Measurements from ENCODE around the gene BCL6B.
A peak's percentile ranks its signal among the peaks of the same experiment; 100 is the strongest.

Gene BCL6B

DNA sequence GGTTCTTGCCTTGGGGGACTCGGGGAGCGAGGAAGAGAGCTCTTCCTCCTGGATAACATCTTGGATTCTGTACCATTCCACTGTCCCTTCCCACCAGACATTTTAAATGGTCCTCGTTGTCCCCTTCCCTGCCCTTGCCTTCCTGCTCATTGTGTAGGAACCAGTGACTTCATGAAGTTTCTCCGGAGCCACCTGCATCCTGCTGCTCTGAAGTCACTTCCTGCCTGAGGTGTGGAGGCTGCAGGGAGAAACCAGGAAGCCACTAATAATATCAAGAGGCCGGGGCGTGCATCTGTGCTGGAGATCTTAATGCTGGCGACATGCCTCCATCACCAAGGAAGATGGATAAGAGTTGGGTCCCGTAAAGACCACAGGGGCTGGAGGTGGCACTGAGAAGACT lies 6.8 kb downstream of the BCL6B start:
- Histone ChIP-seq H3K4me3 (ENCODE audit: low read depth, low read length) (no peak overlapping the region), H3K36me3 (ENCODE audit: insufficient read depth, low read length) (no peaks in the 10 kb centered on the region), H3K27me3 (ENCODE audit: insufficient read depth, low read length) (no peaks in the 10 kb centered on the region), H3K27ac (ENCODE audit: low read depth, low read length) (no peak overlapping the region), H3K79me2 (ENCODE audit: control insufficient read depth, insufficient read depth, low read length, unreplicated experiment) (no peaks in the 10 kb centered on the region), H3K4me1 (ENCODE audit: control insufficient read depth, insufficient read depth, low read length, unreplicated experiment) (no peaks in the 10 kb centered on the region), H2AFZ (ENCODE audit: low read length, unreplicated experiment) (no peak overlapping the region)

DNA sequence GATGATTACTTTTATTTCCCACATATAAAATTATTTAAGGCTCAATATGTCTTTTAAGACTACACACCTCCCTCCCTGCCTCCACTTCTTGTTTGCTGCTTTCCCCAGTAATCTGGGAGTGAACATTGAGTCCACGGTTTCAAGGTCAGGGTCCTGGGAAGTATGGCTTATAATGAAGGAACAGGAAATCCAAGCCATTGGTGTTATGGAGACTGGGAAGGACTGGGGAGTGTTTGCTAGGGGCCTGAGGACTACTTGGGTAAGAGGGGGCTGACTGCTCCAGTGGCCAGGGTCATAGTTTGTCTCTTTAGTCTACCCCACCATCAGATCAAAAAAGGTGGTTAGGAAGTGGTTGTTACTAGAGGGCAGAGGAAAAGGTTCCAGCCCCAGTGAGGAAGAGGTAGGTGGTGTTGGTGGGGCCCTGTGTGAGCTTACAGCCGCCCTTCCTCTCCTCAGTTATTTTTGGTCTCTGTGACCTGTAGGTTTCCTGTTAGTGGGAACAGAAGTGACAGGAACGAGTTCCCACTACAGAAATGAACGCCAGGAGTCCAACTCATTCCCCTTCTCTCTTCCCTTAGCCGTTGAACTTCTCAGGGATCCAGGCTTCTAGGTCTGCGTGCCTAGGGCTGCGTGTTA lies 12.2 kb downstream of the BCL6B start:
- Histone ChIP-seq H3K27ac (ENCODE audit: low read depth, low read length) (peak overlapping the region; percentile 71), H2AFZ (ENCODE audit: low read length, unreplicated experiment) (peak overlapping the region; percentile 90), H3K4me1 (ENCODE audit: control insufficient read depth, insufficient read depth, low read length, unreplicated experiment) (peaks cover 5% of the 10 kb centered on the region), H3K79me2 (ENCODE audit: control insufficient read depth, insufficient read depth, low read length, unreplicated experiment) (peaks cover 4% of the 10 kb centered on the region), H3K36me3 (ENCODE audit: insufficient read depth, low read length) (no peaks in the 10 kb centered on the region), H3K27me3 (ENCODE audit: insufficient read depth, low read length) (no peaks in the 10 kb centered on the region), H3K4me3 (ENCODE audit: low read depth, low read length) (peak overlapping the region; percentile 86)

DNA sequence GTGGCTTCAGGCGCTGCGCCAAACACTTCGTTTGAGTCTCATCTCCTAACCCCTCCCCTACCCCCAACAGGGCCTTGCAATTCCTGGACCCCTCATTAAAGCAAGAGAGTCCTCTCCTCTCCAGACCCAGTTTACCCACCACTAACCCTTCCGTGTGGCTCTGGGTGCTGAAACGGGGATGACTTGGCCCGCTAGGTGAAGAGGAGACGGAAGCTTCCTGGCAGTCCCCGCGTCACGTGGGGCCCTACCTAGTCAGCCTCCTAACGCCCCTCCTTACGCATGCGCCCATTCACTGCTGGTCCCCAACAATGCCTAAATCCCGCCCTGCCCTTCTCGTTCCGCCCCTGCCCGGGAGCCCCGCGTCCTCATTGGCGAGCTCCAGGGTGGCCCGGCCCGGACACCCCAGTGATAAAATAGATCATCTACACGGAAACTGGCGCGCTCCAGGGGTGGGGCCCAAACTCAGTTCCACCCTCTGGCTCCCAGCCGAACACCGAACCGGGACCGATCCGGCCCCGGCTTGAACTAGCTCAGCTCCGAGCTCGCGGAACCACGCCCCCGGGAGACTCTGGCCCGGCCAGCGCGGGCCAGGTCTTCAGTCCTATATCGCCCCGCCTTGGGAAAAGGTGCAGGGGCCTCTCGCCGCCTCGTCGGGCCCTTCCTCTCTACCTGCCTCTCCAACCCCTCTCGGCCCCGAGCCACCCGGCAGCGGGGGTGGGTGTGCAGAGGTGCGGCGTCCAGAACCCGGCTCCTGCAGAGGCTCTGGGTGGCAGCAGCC lies 12.9 kb downstream of the BCL6B start, which contains the start of gene SLC16A13:
SLC16A13 (plus strand) TSS at position 425 of the 778 bp plus-strand sequence. CDS start 368 bp downstream, outside the sequence.
- peak within 1 kb of the TSS; percentile 71 for H3K27ac ChIP-seq (ENCODE audit: low read depth, low read length)
- H3K4me1 ChIP-seq (ENCODE audit: control insufficient read depth, insufficient read depth, low read length, unreplicated experiment): peaks cover 5% of the 10 kb centered on the region
- peak within 1 kb of the TSS; percentile 90 for H2AFZ ChIP-seq (ENCODE audit: low read length, unreplicated experiment)

DNA sequence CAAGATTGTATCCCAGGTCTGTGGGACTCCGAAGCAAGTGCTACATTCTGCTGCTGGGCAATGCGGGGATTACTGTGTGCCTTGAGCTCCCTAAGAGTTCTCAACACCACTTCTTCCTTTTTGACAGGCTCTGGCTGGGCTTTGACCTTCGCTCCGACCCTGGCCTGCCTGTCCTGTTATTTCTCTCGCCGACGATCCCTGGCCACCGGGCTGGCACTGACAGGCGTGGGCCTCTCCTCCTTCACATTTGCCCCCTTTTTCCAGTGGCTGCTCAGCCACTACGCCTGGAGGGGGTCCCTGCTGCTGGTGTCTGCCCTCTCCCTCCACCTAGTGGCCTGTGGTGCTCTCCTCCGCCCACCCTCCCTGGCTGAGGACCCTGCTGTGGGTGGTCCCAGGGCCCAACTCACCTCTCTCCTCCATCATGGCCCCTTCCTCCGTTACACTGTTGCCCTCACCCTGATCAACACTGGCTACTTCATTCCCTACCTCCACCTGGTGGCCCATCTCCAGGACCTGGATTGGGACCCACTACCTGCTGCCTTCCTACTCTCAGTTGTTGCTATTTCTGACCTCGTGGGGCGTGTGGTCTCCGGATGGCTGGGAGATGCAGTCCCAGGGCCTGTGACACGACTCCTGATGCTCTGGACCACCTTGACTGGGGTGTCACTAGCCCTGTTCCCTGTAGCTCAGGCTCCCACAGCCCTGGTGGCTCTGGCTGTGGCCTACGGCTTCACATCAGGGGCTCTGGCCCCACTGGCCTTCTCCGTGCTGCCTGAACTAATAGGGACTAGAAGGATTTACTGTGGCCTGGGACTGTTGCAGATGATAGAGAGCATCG lies 15.4 kb downstream of the BCL6B start:
- Histone ChIP-seq H3K27ac (ENCODE audit: low read depth, low read length) (no peak overlapping the region), H3K4me3 (ENCODE audit: low read depth, low read length) (no peak overlapping the region)

More for the DNA sequence above, 12.9 kb downstream of the BCL6B start, which contains the start of gene SLC16A13:
- H3K4me3 ChIP-seq (ENCODE audit: low read depth, low read length): peak within 1 kb of the TSS; percentile 86
- H3K27me3 ChIP-seq (ENCODE audit: insufficient read depth, low read length): no peaks in the 10 kb centered on the region
- H3K79me2 ChIP-seq (ENCODE audit: control insufficient read depth, insufficient read depth, low read length, unreplicated experiment): peaks cover 4% of the 10 kb centered on the region
- H3K36me3 ChIP-seq (ENCODE audit: insufficient read depth, low read length): no peaks in the 10 kb centered on the region

DNA sequence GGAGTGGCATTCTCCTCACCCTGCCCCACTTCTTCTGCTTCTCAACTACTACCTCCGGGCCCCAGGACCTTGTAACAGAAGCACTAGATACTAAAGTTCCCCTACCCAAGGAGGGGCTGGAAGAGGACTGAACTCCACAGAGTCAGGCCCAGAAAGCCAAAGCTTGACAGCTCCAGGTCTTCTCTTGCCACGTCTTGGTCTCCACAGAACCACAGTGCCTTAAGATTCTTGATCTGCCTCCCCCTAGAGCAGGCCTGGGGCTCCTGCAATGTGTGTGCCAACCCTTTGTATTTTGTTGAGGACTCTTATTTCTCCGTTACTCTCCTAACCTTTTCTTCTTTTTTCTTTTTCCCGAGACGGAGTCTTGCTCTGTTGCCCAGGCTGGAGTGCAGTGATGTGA lies 17.0 kb downstream of the BCL6B start:
- Histone ChIP-seq H3K79me2 (ENCODE audit: control insufficient read depth, insufficient read depth, low read length, unreplicated experiment) (peaks cover 4% of the 10 kb centered on the region), H3K4me3 (ENCODE audit: low read depth, low read length) (no peak overlapping the region), H2AFZ (ENCODE audit: low read length, unreplicated experiment) (no peak overlapping the region), H3K27me3 (ENCODE audit: insufficient read depth, low read length) (peaks cover 3% of the 10 kb centered on the region; the same call in 1 of the 2 replicates), H3K36me3 (ENCODE audit: insufficient read depth, low read length) (no peaks in the 10 kb centered on the region), H3K27ac (ENCODE audit: low read depth, low read length) (no peak overlapping the region), H3K4me1 (ENCODE audit: control insufficient read depth, insufficient read depth, low read length, unreplicated experiment) (peaks cover 7% of the 10 kb centered on the region)

More for the DNA sequence above, 15.4 kb downstream of the BCL6B start:
- Histone ChIP-seq H3K36me3 (ENCODE audit: insufficient read depth, low read length) (no peaks in the 10 kb centered on the region), H3K27me3 (ENCODE audit: insufficient read depth, low read length) (no peaks in the 10 kb centered on the region), H3K79me2 (ENCODE audit: control insufficient read depth, insufficient read depth, low read length, unreplicated experiment) (peaks cover 4% of the 10 kb centered on the region), H2AFZ (ENCODE audit: low read length, unreplicated experiment) (no peak overlapping the region), H3K4me1 (ENCODE audit: control insufficient read depth, insufficient read depth, low read length, unreplicated experiment) (peaks cover 7% of the 10 kb centered on the region)

DNA sequence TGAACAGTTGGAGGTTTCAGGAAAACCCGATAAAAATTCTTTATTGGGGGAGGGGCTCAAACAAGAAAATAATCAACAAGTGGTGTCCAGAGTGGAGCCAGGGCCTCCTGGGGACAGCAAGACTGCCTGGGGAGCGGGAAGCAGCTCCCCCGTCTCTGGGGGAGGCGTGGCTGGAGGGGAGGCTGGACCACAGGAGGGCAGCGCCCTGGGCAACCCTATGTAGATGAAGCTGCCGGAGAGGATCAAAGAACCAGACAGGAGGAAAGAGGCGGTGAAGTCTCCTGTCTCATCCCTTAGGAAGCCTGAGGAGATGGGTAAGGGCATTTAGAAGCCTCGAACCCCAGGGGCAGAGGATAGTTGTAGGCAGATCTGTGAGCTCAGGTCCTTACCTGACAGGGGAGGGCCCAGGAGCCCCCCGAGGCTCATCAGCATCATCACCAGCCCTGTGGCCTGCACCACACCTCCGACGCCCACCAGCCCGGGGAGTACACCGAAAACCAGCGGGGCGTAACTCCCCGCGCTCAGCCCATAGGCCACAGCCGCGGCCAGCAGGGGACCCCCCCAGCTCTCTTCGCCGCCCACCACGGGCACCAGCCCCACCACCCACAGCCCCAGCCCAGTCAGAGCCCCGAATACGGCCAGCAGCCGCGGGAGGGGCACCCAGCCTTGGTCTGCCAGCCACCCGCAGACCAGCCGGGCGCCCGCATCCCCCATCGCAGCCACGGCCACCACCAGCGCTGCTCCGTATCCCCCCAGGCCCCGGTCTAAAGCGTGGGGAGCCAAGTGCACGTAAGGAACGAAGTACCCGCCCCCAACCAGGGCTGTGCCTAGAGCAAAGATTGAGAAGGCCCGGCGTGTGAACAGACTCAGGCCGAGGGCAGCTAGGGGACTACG lies 19.0 kb downstream of the BCL6B start:
- no peak overlapping the region for H3K27ac ChIP-seq (ENCODE audit: low read depth, low read length)

DNA sequence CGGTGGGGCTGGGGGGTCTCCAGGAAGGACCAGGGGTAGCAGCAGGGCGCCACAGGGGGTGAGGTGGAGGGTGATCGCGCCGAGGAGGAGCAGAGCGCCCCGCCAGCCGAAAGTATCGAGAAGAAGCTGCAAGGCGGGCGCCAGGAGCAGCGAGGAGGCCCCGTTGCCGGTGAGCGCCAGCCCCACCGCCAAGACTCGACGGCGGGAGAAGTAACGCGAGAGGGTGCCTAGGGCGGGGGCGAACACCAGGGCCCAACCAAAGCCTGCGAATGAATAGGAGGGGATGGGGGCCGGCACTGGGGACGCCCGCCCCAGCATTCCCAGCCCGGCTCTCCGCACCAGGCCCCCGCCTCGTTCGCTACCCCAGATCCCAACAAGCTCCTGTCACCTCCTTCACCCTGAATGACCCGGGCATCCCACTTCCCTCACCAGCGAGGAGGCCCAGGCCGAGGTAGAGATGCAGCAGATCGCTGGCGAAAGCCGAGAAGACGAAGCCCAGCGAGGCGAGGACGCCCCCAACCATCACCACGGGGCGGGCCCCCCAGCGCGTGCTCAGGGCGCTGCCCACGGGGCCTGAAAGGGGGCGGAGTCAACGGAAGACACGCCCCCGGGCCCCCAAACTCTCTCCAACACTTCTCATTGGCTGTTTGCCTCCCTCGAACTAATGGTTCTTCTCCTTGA lies 19.8 kb downstream of the BCL6B start:
- Histone ChIP-seq H3K4me1 (ENCODE audit: control insufficient read depth, insufficient read depth, low read length, unreplicated experiment) (peaks cover 10% of the 10 kb centered on the region), H3K4me3 (ENCODE audit: low read depth, low read length) (peak overlapping the region; percentile 72)

More for the DNA sequence above, 19.0 kb downstream of the BCL6B start:
- Histone ChIP-seq H3K27me3 (ENCODE audit: insufficient read depth, low read length) (peaks cover 3% of the 10 kb centered on the region; the same call in 1 of the 2 replicates), H3K36me3 (ENCODE audit: insufficient read depth, low read length) (no peaks in the 10 kb centered on the region), H3K79me2 (ENCODE audit: control insufficient read depth, insufficient read depth, low read length, unreplicated experiment) (no peaks in the 10 kb centered on the region), H3K4me1 (ENCODE audit: control insufficient read depth, insufficient read depth, low read length, unreplicated experiment) (peaks cover 10% of the 10 kb centered on the region), H3K4me3 (ENCODE audit: low read depth, low read length) (no peak overlapping the region), H2AFZ (ENCODE audit: low read length, unreplicated experiment) (no peak overlapping the region)

DNA sequence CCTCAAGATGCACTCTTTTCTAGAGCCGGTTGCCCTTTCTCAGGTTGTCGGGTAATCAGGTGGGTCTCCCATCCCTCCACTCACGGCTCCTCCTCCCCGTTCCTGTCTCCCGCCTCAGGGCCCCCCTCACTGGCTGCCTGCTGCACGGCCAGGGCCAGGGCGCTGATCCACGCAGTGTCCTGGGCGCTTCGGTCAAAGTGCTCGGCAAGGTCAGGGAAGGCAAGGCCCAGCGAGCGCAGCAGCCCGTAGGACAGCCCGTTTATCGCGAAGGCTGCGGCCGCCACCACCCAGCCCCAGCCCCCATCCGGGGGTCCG lies 20.3 kb downstream of the BCL6B start:
- Histone ChIP-seq H3K4me3 (ENCODE audit: low read depth, low read length) (peak overlapping the region; percentile 72), H3K4me1 (ENCODE audit: control insufficient read depth, insufficient read depth, low read length, unreplicated experiment) (peaks cover 10% of the 10 kb centered on the region), H3K36me3 (ENCODE audit: insufficient read depth, low read length) (no peaks in the 10 kb centered on the region), H2AFZ (ENCODE audit: low read length, unreplicated experiment) (peak overlapping the region; percentile 20), H3K27me3 (ENCODE audit: insufficient read depth, low read length) (peaks cover 3% of the 10 kb centered on the region; the same call in 1 of the 2 replicates), H3K79me2 (ENCODE audit: control insufficient read depth, insufficient read depth, low read length, unreplicated experiment) (no peaks in the 10 kb centered on the region), H3K27ac (ENCODE audit: low read depth, low read length) (no peak overlapping the region)

More for the DNA sequence above, 19.8 kb downstream of the BCL6B start:
- Histone ChIP-seq H3K79me2 (ENCODE audit: control insufficient read depth, insufficient read depth, low read length, unreplicated experiment) (no peaks in the 10 kb centered on the region), H3K36me3 (ENCODE audit: insufficient read depth, low read length) (no peaks in the 10 kb centered on the region), H3K27ac (ENCODE audit: low read depth, low read length) (no peak overlapping the region), H3K27me3 (ENCODE audit: insufficient read depth, low read length) (peaks cover 3% of the 10 kb centered on the region; the same call in 1 of the 2 replicates), H2AFZ (ENCODE audit: low read length, unreplicated experiment) (no peak overlapping the region)

DNA sequence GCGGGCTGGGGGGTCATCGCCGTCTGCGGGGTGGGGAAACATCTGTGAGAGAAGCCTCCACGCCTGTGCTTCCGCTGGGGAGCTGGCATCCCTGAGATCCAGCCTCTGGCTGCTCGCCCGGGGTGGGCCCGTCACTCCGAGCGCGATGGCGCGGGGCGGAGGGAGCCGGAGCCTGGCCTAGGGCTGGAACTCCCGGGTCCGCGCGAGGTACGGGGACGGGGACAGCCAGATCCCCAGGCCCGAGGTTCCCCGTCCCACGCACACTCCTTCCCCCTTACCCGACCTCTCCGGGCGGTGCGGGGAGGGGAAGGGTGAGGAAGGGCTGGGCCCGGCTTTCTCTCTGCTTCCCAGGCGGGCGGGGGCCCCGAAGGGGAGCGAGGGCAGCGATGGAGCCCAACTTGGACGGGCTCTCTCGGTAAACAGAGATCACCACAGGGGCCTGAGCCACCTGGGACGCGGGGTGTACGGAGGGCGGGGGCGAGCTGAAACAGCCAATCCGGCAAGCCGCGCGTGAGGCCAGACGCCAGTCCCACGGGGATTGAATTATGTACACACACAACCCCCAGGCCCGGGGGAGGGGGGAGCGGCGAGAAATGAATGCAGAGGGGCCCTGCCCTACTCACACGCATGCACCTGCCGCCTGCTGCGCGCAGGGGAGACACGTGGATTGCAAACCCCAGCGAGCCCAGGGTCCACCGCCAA lies 20.8 kb downstream of the BCL6B start, which contains the start of gene SLC16A11:
SLC16A11 (minus strand) TSS at position 596 of the 702 bp plus-strand sequence; CDS start at position 17, 579 bp downstream.
- no peak within 1 kb of the TSS for H3K27ac ChIP-seq (ENCODE audit: low read depth, low read length)
- no peaks in the 10 kb centered on the region for H3K79me2 ChIP-seq (ENCODE audit: control insufficient read depth, insufficient read depth, low read length, unreplicated experiment)
- peaks cover 10% of the 10 kb centered on the region for H3K4me1 ChIP-seq (ENCODE audit: control insufficient read depth, insufficient read depth, low read length, unreplicated experiment)
- H3K4me3 ChIP-seq (ENCODE audit: low read depth, low read length): peak within 1 kb of the TSS; percentile 72
- peaks cover 3% of the 10 kb centered on the region; the same call in 1 of the 2 replicates for H3K27me3 ChIP-seq (ENCODE audit: insufficient read depth, low read length)
- no peaks in the 10 kb centered on the region for H3K36me3 ChIP-seq (ENCODE audit: insufficient read depth, low read length)
- peak within 1 kb of the TSS; percentile 20 for H2AFZ ChIP-seq (ENCODE audit: low read length, unreplicated experiment)

Measured in ACC112 (cell line).